SU-DHL-6 (cell line): ENCODE data around the gene PLEKHD1.
A peak's percentile ranks its signal among the peaks of the same experiment; 100 is the strongest.

ENCODE experiments used
- H2AFZ ChIP-seq: fragments of 200-600 bp; sonication (generic); 2 replicates; pipeline ENCODE4 v1.6.1; 2014; ENCODE audit warnings: low read depth, mild to moderate bottlenecking, moderate library complexity, mixed read lengths, antibody characterized with exemption, low read length; ENCODE audit not compliant: severe bottlenecking
- H3F3A ChIP-seq: fragments of 200-600 bp; shearing (Covaris generic); 2 replicates; pipeline ENCODE4 v1.6.0; 2016; ENCODE audit warnings: antibody characterized with exemption, mild to moderate bottlenecking; ENCODE audit not compliant: insufficient read depth
- H3K27ac ChIP-seq: fragments of 200-600 bp; sonication (generic); 2 replicates; pipeline ENCODE4 v1.5.1; 2016; ENCODE audit warnings: low read depth, mild to moderate bottlenecking, low read length, moderate library complexity, mixed read lengths
- H3K27me3 ChIP-seq: fragments of 200-600 bp; sonication (generic), shearing (Covaris generic); 2 replicates; pipeline ENCODE4 v1.6.0; 2014; ENCODE audit warnings: mild to moderate bottlenecking, low read length
- H3K36me3 ChIP-seq: fragments of 200-600 bp; sonication (generic); 2 replicates; pipeline ENCODE4 v1.6.1; 2014; ENCODE audit warnings: mild to moderate bottlenecking, low read length, mixed read lengths
- H3K4me2 ChIP-seq: fragments of 300-600, 200-600 bp; shearing (Covaris generic), sonication (generic); 2 replicates; pipeline ENCODE4 v1.6.0; 2014; ENCODE audit warnings: low read length, low read depth, mild to moderate bottlenecking; ENCODE audit not compliant: poor library complexity, severe bottlenecking
- H3K4me3 ChIP-seq: fragments of 200-600 bp; sonication (generic); 2 replicates; pipeline ENCODE4 v1.5.1; 2014; ENCODE audit warnings: antibody characterized with exemption, low read length, mild to moderate bottlenecking, mixed read lengths; ENCODE audit not compliant: insufficient read depth, poor library complexity, severe bottlenecking
- H3K79me2 ChIP-seq: fragments of 200-600 bp; sonication (generic); 2 replicates; pipeline ENCODE4 v1.6.1; 2014; ENCODE audit warnings: mild to moderate bottlenecking, low read length, moderate library complexity; ENCODE audit not compliant: insufficient read depth
- H3K9ac ChIP-seq: fragments of 200-600 bp; sonication (generic); 2 replicates; pipeline ENCODE4 v1.7.0; 2014; ENCODE audit warnings: mild to moderate bottlenecking, low read length
- H3K9me2 ChIP-seq: fragments of 200-600 bp; sonication (generic); replicated peaks from 2 replicates; pipeline ENCODE4 v1.6.1; 2014; ENCODE audit warnings: low read length; ENCODE audit not compliant: insufficient read depth
- H3K9me3 ChIP-seq: fragments of 200-600 bp; sonication (generic); 2 replicates; pipeline ENCODE4 v1.6.1; 2014; ENCODE audit warnings: low read length, mixed read lengths; ENCODE audit not compliant: insufficient read depth
- H4K20me1 ChIP-seq: fragments of 200-600 bp; sonication (generic); 2 replicates; pipeline ENCODE4 v1.6.1; 2014; ENCODE audit warnings: low read depth, mild to moderate bottlenecking, antibody characterized with exemption, low read length, moderate library complexity, mixed read lengths
- EZH2phosphoT487 ChIP-seq: fragments of 200-600 bp; sonication (generic), shearing (Covaris generic); conservative IDR thresholded peaks from 2 replicates; pipeline ENCODE4 v1.6.1; 2018; ENCODE audit warnings: mild to moderate bottlenecking, antibody characterized with exemption, low read length, moderate library complexity, mixed read lengths
- TF ChIP-seq, protein P1 (sequence below): fragments of 200-600 bp; sonication (generic); IDR thresholded peaks from one replicate; pipeline ENCODE4 v1.5.1; 2017; ENCODE audit warnings: antibody characterized with exemption, mild to moderate bottlenecking, low read length, moderate library complexity; ENCODE audit not compliant: insufficient read depth, poor library complexity, severe bottlenecking

The PLEKHD1 gene

DNA sequence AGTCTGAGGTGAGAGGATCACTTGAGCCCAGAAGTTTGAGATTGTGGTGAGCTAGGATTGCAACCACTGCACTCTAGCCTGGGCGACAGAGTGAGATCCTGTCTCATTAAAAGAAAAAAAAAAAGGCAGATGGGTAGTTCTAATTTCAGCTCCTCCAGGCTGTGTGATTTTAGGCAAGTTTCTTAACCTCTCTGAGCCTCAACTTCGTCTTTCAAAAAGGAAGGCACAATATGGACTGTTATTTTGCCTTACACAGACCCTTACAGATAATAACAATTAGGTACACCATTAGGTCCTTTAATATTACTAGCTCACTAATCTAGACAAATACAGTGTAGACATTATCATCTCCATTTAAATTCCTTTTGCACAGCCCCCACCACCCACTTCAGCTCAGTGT lies 94.9 kb downstream of the PLEKHD1 start:
- H3K4me3 ChIP-seq = no peak overlapping the region
- no peak overlapping the region for H3K9ac ChIP-seq
- H3K79me2 ChIP-seq = no peaks in the 10 kb centered on the region
- no peak overlapping the region for H2AFZ ChIP-seq
- H3K4me2 ChIP-seq = no peak overlapping the region
- H3K27me3 ChIP-seq = no peaks in the 10 kb centered on the region
- H3K9me2 ChIP-seq = no peaks in the 10 kb centered on the region
- no peaks in the 10 kb centered on the region for H4K20me1 ChIP-seq
- H3K36me3 ChIP-seq = no peaks in the 10 kb centered on the region
- H3K9me3 ChIP-seq = no peaks in the 10 kb centered on the region
- no peak for TF ChIP-seq EZH2phosphoT487
- TF ChIP-seq, protein P1, sequence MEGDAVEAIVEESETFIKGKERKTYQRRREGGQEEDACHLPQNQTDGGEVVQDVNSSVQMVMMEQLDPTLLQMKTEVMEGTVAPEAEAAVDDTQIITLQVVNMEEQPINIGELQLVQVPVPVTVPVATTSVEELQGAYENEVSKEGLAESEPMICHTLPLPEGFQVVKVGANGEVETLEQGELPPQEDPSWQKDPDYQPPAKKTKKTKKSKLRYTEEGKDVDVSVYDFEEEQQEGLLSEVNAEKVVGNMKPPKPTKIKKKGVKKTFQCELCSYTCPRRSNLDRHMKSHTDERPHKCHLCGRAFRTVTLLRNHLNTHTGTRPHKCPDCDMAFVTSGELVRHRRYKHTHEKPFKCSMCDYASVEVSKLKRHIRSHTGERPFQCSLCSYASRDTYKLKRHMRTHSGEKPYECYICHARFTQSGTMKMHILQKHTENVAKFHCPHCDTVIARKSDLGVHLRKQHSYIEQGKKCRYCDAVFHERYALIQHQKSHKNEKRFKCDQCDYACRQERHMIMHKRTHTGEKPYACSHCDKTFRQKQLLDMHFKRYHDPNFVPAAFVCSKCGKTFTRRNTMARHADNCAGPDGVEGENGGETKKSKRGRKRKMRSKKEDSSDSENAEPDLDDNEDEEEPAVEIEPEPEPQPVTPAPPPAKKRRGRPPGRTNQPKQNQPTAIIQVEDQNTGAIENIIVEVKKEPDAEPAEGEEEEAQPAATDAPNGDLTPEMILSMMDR = no peak
- H3K27ac ChIP-seq = no peak overlapping the region
- no peaks in the 10 kb centered on the region for H3F3A ChIP-seq

DNA sequence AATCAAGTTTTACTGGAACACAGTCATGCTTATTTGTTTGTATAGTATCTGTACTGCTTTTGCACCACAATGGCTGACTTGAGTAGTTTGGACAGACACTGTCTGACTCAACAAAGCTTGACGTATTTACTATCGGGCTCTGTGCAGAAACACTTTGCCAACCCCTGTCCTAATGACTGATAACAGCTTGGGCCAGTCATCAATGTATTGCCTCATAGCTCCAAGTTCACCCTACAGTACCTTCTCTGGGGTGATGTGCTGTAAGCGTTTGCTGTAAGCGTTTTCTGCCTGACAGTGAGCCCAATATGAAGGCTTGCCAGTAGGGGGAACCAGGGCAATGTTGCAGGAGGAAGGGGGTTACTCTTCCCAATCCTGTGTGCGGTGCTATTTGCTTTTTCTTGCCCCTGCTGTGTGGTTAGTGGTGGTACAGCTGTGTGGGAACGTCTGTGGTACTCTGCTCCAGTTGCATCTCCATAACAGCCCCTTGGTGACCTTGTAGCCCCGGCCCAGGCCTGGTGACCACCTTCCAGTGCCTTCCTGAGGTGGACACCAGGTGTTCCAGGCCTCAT lies 95.6 kb downstream of the PLEKHD1 start:
- no peaks in the 10 kb centered on the region for H3K79me2 ChIP-seq
- no peak overlapping the region for H3K27ac ChIP-seq
- TF ChIP-seq, protein P1 = peak; percentile 53
- no peak for TF ChIP-seq EZH2phosphoT487
- no peaks in the 10 kb centered on the region for H3K9me3 ChIP-seq
- no peak overlapping the region for H3K4me3 ChIP-seq
- no peak overlapping the region for H3K9ac ChIP-seq
- no peaks in the 10 kb centered on the region for H4K20me1 ChIP-seq
- no peaks in the 10 kb centered on the region for H3F3A ChIP-seq
- H3K36me3 ChIP-seq = no peaks in the 10 kb centered on the region
- H3K27me3 ChIP-seq = no peaks in the 10 kb centered on the region
- H2AFZ ChIP-seq = no peak overlapping the region
- no peaks in the 10 kb centered on the region for H3K9me2 ChIP-seq
- no peak overlapping the region for H3K4me2 ChIP-seq
